Measurements from ENCODE around the gene MAML2. TPM values are rescaled to one million over a fixed set of nuclear protein-coding genes. Genes with fewer than 3 reads are reported as not detected.

MAML2 gene
- total RNA-seq, 5 donors from 2014 or later (not counting 1 experiment from before 2014, with no cell fraction given), result 30.4 to 66.7 (median 35.1) TPM

DNA sequence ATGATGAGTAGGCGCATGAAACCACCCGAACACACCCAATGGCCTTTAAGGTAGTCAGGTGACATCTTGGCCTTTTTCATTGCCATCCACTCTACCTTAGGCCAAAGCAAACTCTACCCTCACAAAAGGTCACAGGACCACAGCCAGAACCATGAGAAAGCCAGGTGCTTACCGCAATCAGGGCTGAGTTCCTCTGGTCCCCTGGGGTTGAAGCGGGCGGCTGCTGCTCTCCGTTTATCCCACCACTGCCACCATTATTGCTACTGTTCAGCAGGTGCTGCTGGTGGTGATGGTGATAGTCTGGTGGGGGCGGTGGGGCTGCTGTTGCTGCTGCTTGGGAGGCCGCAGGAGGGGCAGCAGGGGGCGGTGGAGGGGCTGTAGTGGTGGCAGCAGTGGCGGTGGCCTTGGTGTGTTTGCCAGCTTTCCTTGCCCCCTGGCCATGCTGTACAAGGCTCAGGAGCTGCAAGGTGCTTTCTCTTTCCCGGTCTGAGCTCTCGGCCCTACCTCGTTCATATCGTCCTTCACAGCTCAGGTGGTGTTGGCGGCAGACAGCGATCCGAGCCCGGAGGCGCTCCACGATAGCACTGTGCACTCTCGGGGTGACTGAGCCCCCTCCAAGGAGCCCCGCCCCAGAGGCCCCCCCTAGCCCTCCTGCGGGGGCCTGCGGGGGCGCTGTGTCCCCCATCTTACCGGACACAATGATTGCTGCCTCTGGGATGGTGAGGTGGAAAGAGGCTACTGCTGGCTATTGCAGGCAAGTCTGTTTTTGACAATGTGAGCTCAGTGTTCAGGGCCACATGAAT is 1.6 kb downstream of the MAML2 start:
- ATAC-seq (replicated peaks in 1 of 4) (peak; percentile 54 to 61 (median 56)), DNase-seq (peak; percentile 47 to 76 (median 63))
- 6% methylated on average over 15 of the region's 26 CpGs for WGBS (ENCODE audit: insufficient coverage)
- peak overlapping the region; percentile 87 to 98 (median 98) for H3K4me3 Mint-ChIP-seq
- no peaks in the 10 kb centered on the region for H3K27me3 Mint-ChIP-seq
- H3K4me3 ChIP-seq (ENCODE audit: control insufficient read depth in 1 of 2, extremely low read depth in 1 of 2, low read length in 1 of 2), result peak overlapping the region; percentile 69 to 97
- no peaks in the 10 kb centered on the region for H3K9me3 ChIP-seq
- peak overlapping the region; percentile 53 for H3K27ac ChIP-seq (ENCODE audit: low read length)
- no peaks in the 10 kb centered on the region for H3K36me3 ChIP-seq (ENCODE audit: control insufficient read depth in 2 of 2, extremely low read depth in 1 of 2, insufficient read depth in 1 of 2, low read length in 1 of 2)
- peak overlapping the region; percentile 93 to 98 for H3K27ac Mint-ChIP-seq
- H3K36me3 Mint-ChIP-seq, result peaks cover 2% of the 10 kb centered on the region
- H3K4me1 ChIP-seq (ENCODE audit: control insufficient read depth in 1 of 2, extremely low read depth in 1 of 2, insufficient read depth in 2 of 2, low read length in 2 of 2), result peaks cover 26 to 43% of the 10 kb centered on the region in 2 experiments
- POLR2A ChIA-PET, result interaction anchor here (0.5 to 3.2 kb wide), 5 partner anchors 48 to 419 kb away, joined by 3 to 38 read pairs (median 9); partner anchors contain the start of genes CCDC82 (in 1 of the 2) and JRKL (in 1 of the 2)
- CTCF ChIA-PET, result interaction anchor here (0.6 to 7.2 kb wide), 45 partner anchors 10 to 576 kb away, joined by 3 to 145 read pairs (median 5); partner anchors contain the start of genes CCDC82 (in 1 of the 2), FAM76B (in 1 of the 2) and JRKL (in 1 of the 2)
- no peaks in the 10 kb centered on the region for H3K9me3 Mint-ChIP-seq
- H3K4me1 Mint-ChIP-seq, result peaks cover 41 to 63% (median 53%) of the 10 kb centered on the region in 3 donors
- H3K27me3 ChIP-seq (replicated peaks in 1 of 2; ENCODE audit: control insufficient read depth in 2 of 2, extremely low read depth in 1 of 2, insufficient read depth in 2 of 2, low read length in 1 of 2), result no peaks in the 10 kb centered on the region

DNA sequence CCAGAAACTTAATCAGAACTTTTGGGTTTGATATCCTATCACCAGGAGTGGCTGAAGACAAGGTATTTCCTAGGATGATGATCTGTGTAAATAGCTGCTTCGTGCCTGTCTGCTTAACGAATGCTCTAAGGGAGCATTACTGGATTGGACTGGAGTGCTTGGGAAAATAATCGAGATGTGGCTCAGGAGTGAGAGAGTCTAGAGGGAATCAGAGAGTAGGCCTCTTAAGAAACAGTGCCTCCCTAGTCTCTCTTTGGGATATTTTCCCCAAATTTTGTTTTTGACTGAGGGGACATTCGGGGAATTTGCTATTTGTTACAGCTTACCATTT is 2.5 kb downstream of the MAML2 start:
- H3K27ac Mint-ChIP-seq, result peak overlapping the region; percentile 93 to 98
- WGBS (ENCODE audit: insufficient coverage), result 50% methylated on average over 3 of the region's 4 CpGs
- no peaks in the 10 kb centered on the region for H3K9me3 Mint-ChIP-seq
- no peaks in the 10 kb centered on the region for H3K27me3 Mint-ChIP-seq
- H3K4me1 ChIP-seq (ENCODE audit: control insufficient read depth in 1 of 2, extremely low read depth in 1 of 2, insufficient read depth in 2 of 2, low read length in 2 of 2), result peaks cover 32 to 45% of the 10 kb centered on the region in 2 experiments
- CTCF ChIA-PET, result interaction anchor here in 1 of 2 donors (0.8 to 7.2 kb wide), 5 partner anchors 19 to 329 kb away, joined by 4 to 145 read pairs (median 6); partner anchors contain the start of genes CCDC82 and JRKL
- H3K4me1 Mint-ChIP-seq, result peaks cover 50 to 72% (median 61%) of the 10 kb centered on the region in 3 donors
- H3K9me3 ChIP-seq, result no peaks in the 10 kb centered on the region
- peaks cover 0 to under 1% of the 10 kb centered on the region in 2 donors for H3K36me3 ChIP-seq (ENCODE audit: control insufficient read depth in 2 of 2, extremely low read depth in 1 of 2, insufficient read depth in 1 of 2, low read length in 1 of 2)
- peaks cover 6% of the 10 kb centered on the region for H3K36me3 Mint-ChIP-seq
- no peaks in the 10 kb centered on the region for H3K27me3 ChIP-seq (replicated peaks in 1 of 2; ENCODE audit: control insufficient read depth in 2 of 2, extremely low read depth in 1 of 2, insufficient read depth in 2 of 2, low read length in 1 of 2)
- H3K4me3 Mint-ChIP-seq, result peak overlapping the region; percentile 87 to 98 (median 98)
- DNase-seq, result no peak
- POLR2A ChIA-PET, result interaction anchor here (0.6 to 1.4 kb wide), 4 partner anchors 49 to 132 kb away, joined by 3 to 4 read pairs (median 3); no protein-coding TSS in a partner anchor
- peak overlapping the region; percentile 53 for H3K27ac ChIP-seq (ENCODE audit: low read length)
- ATAC-seq (replicated peaks in 1 of 4), result no peak
- peak overlapping the region; percentile 69 to 97 for H3K4me3 ChIP-seq (ENCODE audit: control insufficient read depth in 1 of 2, extremely low read depth in 1 of 2, low read length in 1 of 2)

DNA sequence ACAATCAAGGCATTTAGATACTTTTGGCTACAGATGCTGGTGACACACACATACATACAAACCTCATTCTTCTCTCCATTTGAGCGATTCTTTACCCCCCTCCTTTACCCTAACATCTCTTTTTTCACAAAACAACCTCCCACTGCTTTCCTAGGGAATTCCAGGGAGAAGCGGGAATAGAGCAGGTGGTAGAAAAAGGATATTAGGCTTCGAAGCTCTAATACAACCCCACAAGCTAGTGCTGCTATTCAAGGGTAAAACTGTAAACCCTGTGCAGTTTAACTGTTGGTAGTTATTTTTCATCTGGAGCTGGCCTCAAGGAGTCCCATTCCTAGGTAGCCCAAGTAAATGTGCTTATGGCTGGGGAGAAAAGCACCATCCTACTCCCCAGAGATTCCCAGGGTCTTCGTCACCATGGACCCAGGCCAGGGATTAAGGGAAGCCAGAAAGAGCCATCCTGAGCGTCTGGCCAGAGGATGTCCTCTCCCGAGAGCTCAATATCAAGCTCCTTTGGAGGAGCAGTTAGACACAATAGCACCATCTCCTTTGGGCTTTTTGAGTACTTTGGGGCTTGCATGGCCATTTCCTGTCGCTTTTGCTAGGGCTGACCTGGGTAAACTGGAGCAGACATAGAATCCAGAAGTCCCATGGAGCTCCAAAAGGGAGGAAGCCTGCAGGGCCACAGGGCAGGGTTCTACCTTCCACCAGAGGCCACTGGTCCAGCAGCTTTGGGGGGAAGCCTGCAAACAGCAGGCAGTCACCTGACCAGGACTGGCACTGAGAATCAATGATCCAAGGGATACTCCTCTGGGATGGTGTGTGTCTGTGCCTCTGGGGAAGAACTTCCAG is 3.1 kb downstream of the MAML2 start:
- H3K27me3 Mint-ChIP-seq, result no peaks in the 10 kb centered on the region
- peak overlapping the region; percentile 69 to 97 for H3K4me3 ChIP-seq (ENCODE audit: control insufficient read depth in 1 of 2, extremely low read depth in 1 of 2, low read length in 1 of 2)
- peak overlapping the region; percentile 53 for H3K27ac ChIP-seq (ENCODE audit: low read length)
- ChIA-PET CTCF (interaction anchor here in 1 of 2 donors (0.8 to 7.2 kb wide), 10 partner anchors 20 to 504 kb away, joined by 3 to 145 read pairs (median 4); partner anchors contain the start of genes CCDC82 and JRKL), POLR2A (interaction anchor here (0.6 to 1.4 kb wide), 4 partner anchors 49 to 132 kb away, joined by 3 read pairs; no protein-coding TSS in a partner anchor)
- peaks cover 0 to 5% of the 10 kb centered on the region in 2 donors for H3K36me3 ChIP-seq (ENCODE audit: control insufficient read depth in 2 of 2, extremely low read depth in 1 of 2, insufficient read depth in 1 of 2, low read length in 1 of 2)
- no peaks in the 10 kb centered on the region for H3K27me3 ChIP-seq (replicated peaks in 1 of 2; ENCODE audit: control insufficient read depth in 2 of 2, extremely low read depth in 1 of 2, insufficient read depth in 2 of 2, low read length in 1 of 2)
- H3K27ac Mint-ChIP-seq, result peak overlapping the region; percentile 93 to 98
- no peaks in the 10 kb centered on the region for H3K9me3 ChIP-seq
- peaks cover 35 to 48% of the 10 kb centered on the region in 2 experiments for H3K4me1 ChIP-seq (ENCODE audit: control insufficient read depth in 1 of 2, extremely low read depth in 1 of 2, insufficient read depth in 2 of 2, low read length in 2 of 2)
- no peaks in the 10 kb centered on the region for H3K9me3 Mint-ChIP-seq
- DNase-seq (peak in 1 of 35 experiments; percentile 16), ATAC-seq (replicated peaks in 1 of 4) (no peak)
- H3K36me3 Mint-ChIP-seq, result peaks cover 10% of the 10 kb centered on the region
- 56% methylated on average over 4 of the region's 7 CpGs for WGBS (ENCODE audit: insufficient coverage)
- peaks cover 55 to 77% (median 66%) of the 10 kb centered on the region in 3 donors for H3K4me1 Mint-ChIP-seq
- H3K4me3 Mint-ChIP-seq, result peak overlapping the region; percentile 87 to 98 (median 98)

DNA sequence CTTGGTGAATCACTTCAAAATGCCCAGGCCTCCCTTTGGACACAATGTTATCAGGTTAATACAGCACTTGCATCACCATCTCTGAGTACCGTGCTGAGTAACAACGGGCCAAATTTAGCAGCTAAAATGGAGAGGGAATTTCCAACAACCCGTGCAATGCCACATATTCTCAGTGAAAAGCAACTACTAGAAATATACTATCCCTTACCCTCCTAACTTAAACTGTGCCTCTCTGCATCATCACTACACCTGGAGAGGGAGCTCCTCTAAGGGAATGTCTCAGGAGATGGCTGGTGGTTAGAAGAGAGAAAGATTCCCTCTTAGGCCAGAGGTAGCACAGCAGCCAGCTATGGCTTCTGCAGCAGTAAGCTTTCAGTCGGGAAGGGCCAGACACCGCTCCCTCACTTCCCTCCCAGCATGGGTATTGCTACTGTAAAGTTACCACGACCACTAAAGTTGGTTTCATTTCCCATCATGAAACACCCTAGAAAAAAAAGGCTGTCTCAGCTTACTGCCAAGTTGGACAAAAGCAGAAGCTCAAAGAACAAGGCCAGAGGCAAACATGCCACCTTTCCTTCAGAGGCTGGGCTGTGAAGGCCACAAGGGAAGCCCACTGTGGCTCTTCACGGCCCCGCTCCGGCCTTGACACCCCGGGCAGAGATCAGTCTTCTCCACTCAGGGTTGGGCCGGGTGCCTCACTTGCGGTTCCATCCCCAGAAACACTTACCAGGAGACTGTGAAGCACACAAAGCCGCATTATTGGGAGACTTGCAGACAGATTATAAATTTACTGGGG is 3.9 kb downstream of the MAML2 start:
- H3K27ac ChIP-seq (ENCODE audit: low read length), result peak overlapping the region; percentile 53
- Mint-ChIP-seq H3K36me3 (peaks cover 18% of the 10 kb centered on the region), H3K27me3 (no peaks in the 10 kb centered on the region), H3K27ac (peak overlapping the region; percentile 93 to 98), H3K4me3 (peak overlapping the region; percentile 87 to 98 (median 98)), H3K9me3 (no peaks in the 10 kb centered on the region), H3K4me1 (peaks cover 63 to 85% (median 74%) of the 10 kb centered on the region in 3 donors)
- no peaks in the 10 kb centered on the region for H3K27me3 ChIP-seq (replicated peaks in 1 of 2; ENCODE audit: control insufficient read depth in 2 of 2, extremely low read depth in 1 of 2, insufficient read depth in 2 of 2, low read length in 1 of 2)
- H3K4me3 ChIP-seq (ENCODE audit: control insufficient read depth in 1 of 2, extremely low read depth in 1 of 2, low read length in 1 of 2), result peak overlapping the region; percentile 69 to 97
- DNase-seq (peak in 29 of 35 experiments; percentile 9 to 62 (median 24)), ATAC-seq (replicated peaks in 1 of 4) (peak; percentile 6 to 15 (median 11))
- peaks cover 0 to 5% of the 10 kb centered on the region in 2 donors for H3K36me3 ChIP-seq (ENCODE audit: control insufficient read depth in 2 of 2, extremely low read depth in 1 of 2, insufficient read depth in 1 of 2, low read length in 1 of 2)
- WGBS (ENCODE audit: insufficient coverage), result 4% methylated on average over 10 of the region's 13 CpGs
- H3K4me1 ChIP-seq (ENCODE audit: control insufficient read depth in 1 of 2, extremely low read depth in 1 of 2, insufficient read depth in 2 of 2, low read length in 2 of 2), result peaks cover 42 to 48% of the 10 kb centered on the region in 2 experiments
- CTCF ChIA-PET, result interaction anchor here in 1 of 2 donors (0.9 to 7.2 kb wide), 13 partner anchors 21 to 503 kb away, joined by 3 to 145 read pairs (median 4); no protein-coding TSS in a partner anchor
- no peaks in the 10 kb centered on the region for H3K9me3 ChIP-seq
- POLR2A ChIA-PET, result interaction anchor here (0.5 to 1.4 kb wide), 3 partner anchors 14 to 283 kb away, joined by 3 to 9 read pairs (median 8); no protein-coding TSS in a partner anchor

DNA sequence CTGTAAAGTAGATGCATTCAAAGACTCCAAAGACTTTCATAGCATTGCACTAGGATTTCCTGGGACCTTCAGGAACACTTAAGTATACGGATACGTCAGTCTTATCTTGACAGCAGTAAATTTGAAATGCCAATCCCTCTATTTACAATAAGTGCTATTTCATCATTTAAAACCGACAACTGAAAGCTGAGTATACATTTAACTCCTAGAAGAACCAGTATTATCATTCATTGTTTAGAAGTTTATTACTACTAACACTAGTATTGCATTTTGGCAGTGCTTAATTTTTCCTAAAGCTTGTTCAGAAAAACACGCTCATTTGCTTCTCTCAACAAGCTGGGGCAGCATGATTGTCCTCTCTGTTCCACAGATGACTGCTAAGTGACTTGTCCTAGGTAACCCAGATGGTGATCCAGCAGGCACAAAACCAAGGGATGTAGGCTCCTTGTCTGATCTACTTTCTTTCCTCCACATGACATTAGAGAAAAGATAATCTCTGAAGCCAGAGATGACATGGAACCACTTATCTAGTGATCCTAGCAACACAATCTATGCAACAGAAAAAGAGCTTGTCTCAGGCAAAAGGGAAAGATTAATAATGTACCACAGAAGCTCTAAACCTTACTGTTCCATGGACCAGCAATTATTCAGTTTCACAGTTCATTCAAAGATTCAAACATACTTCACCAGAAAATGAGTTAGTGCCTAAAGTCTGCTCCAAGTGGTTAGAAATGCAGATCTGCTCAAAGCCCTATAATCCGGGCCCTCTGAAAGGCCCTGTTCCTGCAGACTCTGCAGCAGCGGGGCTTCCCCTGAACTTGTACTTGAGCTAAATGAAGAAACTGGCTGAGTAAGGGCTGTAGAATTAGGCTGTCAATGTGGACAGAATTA is 5.2 kb downstream of the MAML2 start:
- peaks cover 42 to 52% of the 10 kb centered on the region in 2 experiments for H3K4me1 ChIP-seq (ENCODE audit: control insufficient read depth in 1 of 2, extremely low read depth in 1 of 2, insufficient read depth in 2 of 2, low read length in 2 of 2)
- DNase-seq (peak in 32 of 35 experiments; percentile 14 to 63 (median 37)), ATAC-seq (replicated peaks in 1 of 4) (peak; percentile 22 to 46 (median 29))
- H3K9me3 ChIP-seq, result no peaks in the 10 kb centered on the region
- H3K9me3 Mint-ChIP-seq, result no peaks in the 10 kb centered on the region
- H3K36me3 ChIP-seq (ENCODE audit: control insufficient read depth in 2 of 2, extremely low read depth in 1 of 2, insufficient read depth in 1 of 2, low read length in 1 of 2), result peaks cover 0 to 5% of the 10 kb centered on the region in 2 donors
- no peaks in the 10 kb centered on the region for H3K27me3 Mint-ChIP-seq
- peak overlapping the region; percentile 1 to 48 for H3K4me3 ChIP-seq (ENCODE audit: control insufficient read depth in 1 of 2, extremely low read depth in 1 of 2, low read length in 1 of 2)
- WGBS (ENCODE audit: insufficient coverage), result 80% methylated on average over 1 of the region's 6 CpGs
- H3K4me1 Mint-ChIP-seq, result peaks cover 70 to 92% (median 82%) of the 10 kb centered on the region in 3 donors
- no peaks in the 10 kb centered on the region for H3K27me3 ChIP-seq (replicated peaks in 1 of 2; ENCODE audit: control insufficient read depth in 2 of 2, extremely low read depth in 1 of 2, insufficient read depth in 2 of 2, low read length in 1 of 2)
- H3K4me3 Mint-ChIP-seq, result peak overlapping the region; percentile 87 to 98 (median 98)
- H3K27ac ChIP-seq (ENCODE audit: low read length), result no peak overlapping the region
- H3K36me3 Mint-ChIP-seq, result peaks cover 22% of the 10 kb centered on the region
- H3K27ac Mint-ChIP-seq, result peak overlapping the region; percentile 93 to 98
- POLR2A ChIA-PET, result interaction anchor here (0.6 to 1.1 kb wide), 3 partner anchors 34 to 121 kb away, joined by 3 to 4 read pairs (median 4); no protein-coding TSS in a partner anchor
- CTCF ChIA-PET, result interaction anchor here (0.6 to 7.2 kb wide), 15 partner anchors 9 to 281 kb away, joined by 3 to 145 read pairs (median 4); no protein-coding TSS in a partner anchor
